ENCODE measurements around the gene ROBO1. TPM values are rescaled to one million over a fixed set of nuclear protein-coding genes. Genes with fewer than 3 reads are reported as not detected.
"Not testable (repeated sequence)": the region's sequence is repeated elsewhere in the genome, so short reads cannot be mapped to it uniquely, and the experiment has no call there.

Gene ROBO1
- total RNA-seq, 1 experiment from 2014 or later = 33.9 TPM

GRCh38 chr3:79337798-79338197 is 430.0 kb downstream of the ROBO1 start:
- TF ChIP-seq, protein P1, sequence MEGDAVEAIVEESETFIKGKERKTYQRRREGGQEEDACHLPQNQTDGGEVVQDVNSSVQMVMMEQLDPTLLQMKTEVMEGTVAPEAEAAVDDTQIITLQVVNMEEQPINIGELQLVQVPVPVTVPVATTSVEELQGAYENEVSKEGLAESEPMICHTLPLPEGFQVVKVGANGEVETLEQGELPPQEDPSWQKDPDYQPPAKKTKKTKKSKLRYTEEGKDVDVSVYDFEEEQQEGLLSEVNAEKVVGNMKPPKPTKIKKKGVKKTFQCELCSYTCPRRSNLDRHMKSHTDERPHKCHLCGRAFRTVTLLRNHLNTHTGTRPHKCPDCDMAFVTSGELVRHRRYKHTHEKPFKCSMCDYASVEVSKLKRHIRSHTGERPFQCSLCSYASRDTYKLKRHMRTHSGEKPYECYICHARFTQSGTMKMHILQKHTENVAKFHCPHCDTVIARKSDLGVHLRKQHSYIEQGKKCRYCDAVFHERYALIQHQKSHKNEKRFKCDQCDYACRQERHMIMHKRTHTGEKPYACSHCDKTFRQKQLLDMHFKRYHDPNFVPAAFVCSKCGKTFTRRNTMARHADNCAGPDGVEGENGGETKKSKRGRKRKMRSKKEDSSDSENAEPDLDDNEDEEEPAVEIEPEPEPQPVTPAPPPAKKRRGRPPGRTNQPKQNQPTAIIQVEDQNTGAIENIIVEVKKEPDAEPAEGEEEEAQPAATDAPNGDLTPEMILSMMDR (IDR thresholded peaks at IDR 0.05; ENCODE audit: unreplicated experiment) = no peak
- DNase-seq = no peak
- Mint-ChIP-seq H3K4me3 (ENCODE audit: low read depth, unreplicated experiment) (no peak overlapping the region), H3K27ac (ENCODE audit: unreplicated experiment) (no peak overlapping the region), H3K9me3 (ENCODE audit: low read depth, unreplicated experiment) (no peaks in the 10 kb centered on the region), H3K36me3 (ENCODE audit: insufficient read depth, unreplicated experiment) (no peaks in the 10 kb centered on the region), H3K4me1 (ENCODE audit: low read depth, unreplicated experiment) (no peaks in the 10 kb centered on the region), H3K27me3 (ENCODE audit: unreplicated experiment) (no peaks in the 10 kb centered on the region)
- intact Hi-C loops (cut with micrococcal nuclease; ENCODE audit: unreplicated experiment) = no loop called here
- BruUV-seq (replicated peaks) = no TSS peak
- CTCF ChIA-PET = no interaction called here

GRCh38 chr3:79329154-79329553 is 438.6 kb downstream of the ROBO1 start:
- no peaks in the 10 kb centered on the region for H3K27me3 Mint-ChIP-seq (ENCODE audit: unreplicated experiment)
- CTCF ChIA-PET = no interaction called here
- no peak overlapping the region for H3K4me3 Mint-ChIP-seq (ENCODE audit: low read depth, unreplicated experiment)
- H3K27ac Mint-ChIP-seq (ENCODE audit: unreplicated experiment) = no peak overlapping the region
- H3K4me1 Mint-ChIP-seq (ENCODE audit: low read depth, unreplicated experiment) = no peaks in the 10 kb centered on the region
- TF ChIP-seq, protein P1 (IDR thresholded peaks at IDR 0.05; ENCODE audit: unreplicated experiment) = no peak
- DNase-seq = no peak
- intact Hi-C loops (cut with micrococcal nuclease; ENCODE audit: unreplicated experiment) = no loop called here
- H3K9me3 Mint-ChIP-seq (ENCODE audit: low read depth, unreplicated experiment) = peaks cover 5% of the 10 kb centered on the region
- BruUV-seq (replicated peaks) = no TSS peak
- H3K36me3 Mint-ChIP-seq (ENCODE audit: insufficient read depth, unreplicated experiment) = no peaks in the 10 kb centered on the region

DNA sequence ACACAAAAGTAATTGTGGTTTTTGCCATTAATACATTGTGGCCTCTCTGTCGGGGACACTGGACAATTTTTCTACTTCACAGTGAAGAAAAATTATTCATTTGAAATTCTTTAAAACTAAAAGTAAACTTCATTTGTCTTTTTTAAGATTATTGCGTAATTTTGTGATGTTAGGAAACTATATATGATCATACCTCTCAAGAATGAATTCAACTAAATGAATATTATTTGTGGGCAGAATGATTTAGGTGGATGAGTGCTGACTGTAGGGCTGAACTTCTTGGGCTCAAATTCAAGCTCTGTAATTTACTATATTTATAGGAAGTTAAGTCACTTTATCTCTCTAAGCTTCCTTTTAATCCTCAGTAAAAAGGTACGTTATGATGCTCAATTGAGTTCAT is 441.2 kb downstream of the ROBO1 start:
- no peak overlapping the region for H3K27ac Mint-ChIP-seq (ENCODE audit: unreplicated experiment)
- H3K4me3 Mint-ChIP-seq (ENCODE audit: low read depth, unreplicated experiment) = no peak overlapping the region
- H3K9me3 Mint-ChIP-seq (ENCODE audit: low read depth, unreplicated experiment) = peaks cover 5% of the 10 kb centered on the region
- no peak for DNase-seq
- TF ChIP-seq, protein P1 (IDR thresholded peaks at IDR 0.05; ENCODE audit: unreplicated experiment) = no peak
- H3K4me1 Mint-ChIP-seq (ENCODE audit: low read depth, unreplicated experiment) = no peaks in the 10 kb centered on the region
- intact Hi-C loops (cut with micrococcal nuclease; ENCODE audit: unreplicated experiment) = no loop called here
- no TSS peak for BruUV-seq (replicated peaks)
- no peaks in the 10 kb centered on the region for H3K36me3 Mint-ChIP-seq (ENCODE audit: insufficient read depth, unreplicated experiment)
- H3K27me3 Mint-ChIP-seq (ENCODE audit: unreplicated experiment) = no peaks in the 10 kb centered on the region
- CTCF ChIA-PET = no interaction called here

DNA sequence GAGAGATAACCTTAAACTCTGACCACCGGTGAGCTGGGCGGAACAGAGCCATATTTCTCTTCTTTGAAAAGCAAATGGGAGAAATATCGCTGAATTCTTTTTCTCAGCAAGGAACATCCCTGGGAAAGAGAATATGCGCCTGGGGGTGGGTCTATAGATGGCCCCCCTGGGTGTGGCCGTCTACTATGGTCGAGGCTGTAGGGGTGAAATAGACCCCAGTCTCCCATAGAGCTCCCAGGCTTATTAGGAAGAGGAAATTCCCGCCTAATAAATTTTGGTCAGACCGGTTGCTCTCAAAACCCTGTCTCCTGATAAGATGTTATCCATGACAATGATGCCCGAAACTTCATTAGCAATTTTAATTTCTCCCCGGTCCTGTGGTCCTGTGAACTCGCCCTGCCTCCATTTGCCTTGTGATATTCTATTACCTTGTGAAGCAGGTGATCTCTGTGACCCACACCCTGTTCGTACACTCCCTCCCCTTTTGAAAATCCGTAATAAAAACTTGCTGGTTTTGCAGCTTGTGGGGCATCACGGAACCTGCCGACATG is 441.9 kb downstream of the ROBO1 start:
- H3K9me3 Mint-ChIP-seq (ENCODE audit: low read depth, unreplicated experiment); H3K27me3 Mint-ChIP-seq (ENCODE audit: unreplicated experiment); BruUV-seq (replicated peaks); H3K4me3 Mint-ChIP-seq (ENCODE audit: low read depth, unreplicated experiment); H3K36me3 Mint-ChIP-seq (ENCODE audit: insufficient read depth, unreplicated experiment); intact Hi-C loops (cut with micrococcal nuclease; ENCODE audit: unreplicated experiment); H3K4me1 Mint-ChIP-seq (ENCODE audit: low read depth, unreplicated experiment); H3K27ac Mint-ChIP-seq (ENCODE audit: unreplicated experiment); CTCF ChIA-PET; DNase-seq: not testable (repeated sequence)

DNA sequence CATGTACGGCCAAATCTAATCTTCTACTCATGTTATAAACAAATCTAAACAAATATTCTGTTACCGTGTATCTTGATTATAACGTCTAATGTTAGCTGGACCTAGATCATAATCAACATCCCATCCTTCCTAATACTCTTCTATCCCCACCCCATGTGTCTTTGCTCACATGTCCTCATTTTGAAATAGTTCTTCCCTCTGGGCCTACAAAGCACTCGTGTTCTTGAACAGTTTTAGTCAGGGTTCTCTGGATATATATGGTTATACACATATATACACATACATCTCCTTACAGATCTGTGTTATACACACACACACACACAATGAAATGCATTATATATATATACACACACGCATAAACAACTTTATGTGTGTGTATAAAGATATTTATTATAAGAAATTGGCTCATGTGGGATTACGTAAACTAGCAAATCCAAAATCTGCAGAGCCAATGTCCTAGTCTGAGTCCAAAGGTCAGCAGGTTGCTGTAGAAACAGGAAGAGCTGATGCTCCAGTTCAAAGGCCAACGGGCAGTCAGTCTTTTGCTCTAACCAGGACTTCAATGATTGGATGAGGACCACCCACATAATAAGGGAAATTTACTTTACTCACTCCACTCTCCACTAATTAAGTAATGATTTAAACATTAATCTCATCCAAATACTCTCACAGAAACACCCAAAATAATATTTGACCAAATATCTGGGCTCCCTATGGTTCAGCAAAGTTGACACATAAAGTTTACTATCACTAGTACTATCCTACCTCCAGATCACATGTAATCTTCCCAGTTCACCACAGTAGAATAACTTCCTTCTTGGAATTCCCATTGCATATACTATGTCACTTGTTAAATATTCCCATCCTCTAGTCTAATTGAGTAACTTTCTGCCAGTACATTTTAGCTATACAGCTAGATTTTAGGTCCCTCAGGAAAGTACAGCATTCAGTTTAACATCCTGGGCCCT is 450.0 kb downstream of the ROBO1 start:
- no peaks in the 10 kb centered on the region for H3K36me3 Mint-ChIP-seq (ENCODE audit: insufficient read depth, unreplicated experiment)
- no peak for DNase-seq
- peaks cover 10% of the 10 kb centered on the region for H3K4me1 Mint-ChIP-seq (ENCODE audit: low read depth, unreplicated experiment)
- H3K4me3 Mint-ChIP-seq (ENCODE audit: low read depth, unreplicated experiment) = no peak overlapping the region
- intact Hi-C loops (cut with micrococcal nuclease; ENCODE audit: unreplicated experiment) = no loop called here
- TF ChIP-seq, protein P1 (IDR thresholded peaks at IDR 0.05; ENCODE audit: unreplicated experiment) = no peak
- H3K27me3 Mint-ChIP-seq (ENCODE audit: unreplicated experiment) = no peaks in the 10 kb centered on the region
- no peak overlapping the region for H3K27ac Mint-ChIP-seq (ENCODE audit: unreplicated experiment)
- no TSS peak for BruUV-seq (replicated peaks)
- CTCF ChIA-PET = no interaction called here
- H3K9me3 Mint-ChIP-seq (ENCODE audit: low read depth, unreplicated experiment) = no peaks in the 10 kb centered on the region
